HG03442 (cell line): ENCODE results near the gene SPATA19.

ENCODE experiments used
- ATAC-seq: cut with Tn5 transposase; IDR thresholded peaks from one replicate; pipeline ENCODE4 v1.9.1; 2021; ENCODE audit warnings: mild to moderate bottlenecking, moderate library complexity; ENCODE audit not compliant: unreplicated experiment

Gene SPATA19

GRCh38 chr11:133840479-133840941, 4.8 kb downstream of the SPATA19 start:
- no peak for ATAC-seq

- peak; percentile 8 for ATAC-seq
These were observed 9.4 kb downstream of the SPATA19 start for GRCh38 chr11:133835593-133836548.

- peak; percentile 90 for ATAC-seq
These were observed 10.4 kb downstream of the SPATA19 start for GRCh38 chr11:133834682-133835592.

- no peak for ATAC-seq
These were observed 11.2 kb downstream of the SPATA19 start for GRCh38 chr11:133833898-133834681.

GRCh38 chr11:133832991-133833897, 12.1 kb downstream of the SPATA19 start:
- ATAC-seq, result no peak

GRCh38 chr11:133832096-133832990, 13.0 kb downstream of the SPATA19 start:
- no peak for ATAC-seq

- no peak for ATAC-seq
These were observed 14.1 kb downstream of the SPATA19 start for GRCh38 chr11:133830931-133831907.

- ATAC-seq, result no peak
These were observed 15.7 kb downstream of the SPATA19 start for GRCh38 chr11:133829566-133829965.

- ATAC-seq, result no peak
These were observed 16.4 kb downstream of the SPATA19 start for GRCh38 chr11:133828871-133829270.

- ATAC-seq, result no peak
These were observed 17.8 kb downstream of the SPATA19 start for GRCh38 chr11:133827556-133827955.

- ATAC-seq, result no peak
These were observed 18.4 kb downstream of the SPATA19 start for GRCh38 chr11:133826866-133827265.

- no peak for ATAC-seq
These were observed 19.6 kb downstream of the SPATA19 start for GRCh38 chr11:133825666-133826065.

GRCh38 chr11:133825156-133825555, 20.2 kb downstream of the SPATA19 start:
- ATAC-seq, result no peak

GRCh38 chr11:133824593-133824992, 20.7 kb downstream of the SPATA19 start:
- no peak for ATAC-seq

GRCh38 chr11:133823614-133824013, 21.7 kb downstream of the SPATA19 start:
- ATAC-seq, result no peak

- ATAC-seq, result no peak
These were observed 22.1 kb downstream of the SPATA19 start for GRCh38 chr11:133823211-133823610.

- ATAC-seq, result peak; percentile 81
These were observed 23.5 kb downstream of the SPATA19 start for GRCh38 chr11:133821776-133822175.
